HEK293 (cell line): ENCODE measurements around the gene MDFIC.

ENCODE experiments used
- CTCF ChIA-PET: fragments of 350-600 bp; formaldehyde crosslinking; extraction: SDS; loops from one replicate; lab custom pipeline; 2021; ENCODE audit warnings: antibody characterized with exemption; lab: Yijun Ruan, JAX
- POLR2A ChIA-PET: fragments of 300-600 bp; formaldehyde crosslinking; extraction: SDS; loops from one replicate; lab custom pipeline; 2020; ENCODE audit warnings: antibody characterized with exemption, inconsistent platforms; lab: Yijun Ruan, JAX
- H3K27ac ChIP-seq: fragments of 200-500 bp; sonication (Bioruptor generic); 2 replicates; pipeline ENCODE4 v1.5.1; 2014; ENCODE audit warnings: low read depth, low read length, control low read depth, inconsistent platforms; ENCODE audit errors: extremely low read depth
- H3K36me3 ChIP-seq, 2 experiments: fragments of 200-500 bp in 1 of 2; sonication (Bioruptor generic) in 1 of 2; 1 replicate in 1 of 2; 2 replicates in 1 of 2; pipeline ENCODE4 v1.5.1; 2014 to 2017; ENCODE audit warnings: inconsistent platforms in 2 of 2, low read length in 2 of 2; ENCODE audit not compliant: control insufficient read depth in 2 of 2, insufficient read depth in 1 of 2
- H3K4me1 ChIP-seq: fragments of 200-500 bp; sonication (Bioruptor generic); 2 replicates; pipeline ENCODE4 v1.5.1; 2014; ENCODE audit warnings: mild to moderate bottlenecking, low read length, inconsistent platforms; ENCODE audit not compliant: control insufficient read depth, insufficient read depth
- H3K4me3 ChIP-seq: 2 replicates; pipeline ENCODE4 v1.5.1; 2011; ENCODE audit warnings: low read depth, mild to moderate bottlenecking, control low read depth, low read length, moderate library complexity
- H3K9me3 ChIP-seq: fragments of 200-500 bp; sonication (Bioruptor generic); 2 replicates; pipeline ENCODE4 v1.5.1; 2014; ENCODE audit warnings: low read depth, low read length, inconsistent platforms; ENCODE audit not compliant: control insufficient read depth, insufficient read depth
- ATF2 ChIP-seq: fragments of 450-650 bp; formaldehyde crosslinking; IDR thresholded peaks from 2 replicates; pipeline ENCODE4 v1.5.1; 2016; ENCODE audit warnings: missing biosample characterization, missing genetic modification characterization, low read depth
- BCL11B ChIP-seq: fragments of 450-650 bp; formaldehyde crosslinking; IDR thresholded peaks from 2 replicates; pipeline ENCODE4 v1.5.1; 2016; ENCODE audit warnings: low read depth, missing biosample characterization, missing genetic modification characterization
- GLIS2 ChIP-seq: fragments of 450-650 bp; formaldehyde crosslinking; IDR thresholded peaks from 2 replicates; pipeline ENCODE4 v1.5.1; 2016; ENCODE audit warnings: missing biosample characterization, missing genetic modification characterization
- HOXC10 ChIP-seq: sonication (generic); formaldehyde crosslinking; IDR thresholded peaks from 2 replicates; pipeline ENCODE4 v1.8.1; 2023; ENCODE audit warnings: mild to moderate bottlenecking, missing genetic modification reagents
- HOXD13 ChIP-seq: sonication (generic); formaldehyde crosslinking; IDR thresholded peaks from 2 replicates; pipeline ENCODE4 v1.8.0; 2022; ENCODE audit warnings: missing genetic modification reagents, borderline replicate concordance
- PRDM1 ChIP-seq: fragments of 450-650 bp; formaldehyde crosslinking; IDR thresholded peaks from 2 replicates; pipeline ENCODE4; 2016; ENCODE audit warnings: missing biosample characterization, missing genetic modification characterization
- PRDM10 ChIP-seq: fragments of 450-650 bp; formaldehyde crosslinking; IDR thresholded peaks from 2 replicates; pipeline ENCODE4 v1.5.1; 2016; ENCODE audit warnings: missing biosample characterization, missing genetic modification characterization
- ZBTB6 ChIP-seq: fragments of 450-650 bp; formaldehyde crosslinking; IDR thresholded peaks from 2 replicates; pipeline ENCODE4 v1.5.1; 2017; ENCODE audit warnings: missing biosample characterization, missing genetic modification characterization
- ZFHX2 ChIP-seq: fragments of 450-650 bp; formaldehyde crosslinking; conservative IDR thresholded peaks from 2 replicates; pipeline ENCODE4 v1.5.1; 2016; ENCODE audit warnings: missing biosample characterization, missing genetic modification characterization
- ZFP3 ChIP-seq: fragments of 450-650 bp; formaldehyde crosslinking; IDR thresholded peaks from 2 replicates; pipeline ENCODE4 v1.5.1; 2016; ENCODE audit warnings: low read depth, missing biosample characterization, missing genetic modification characterization
- ZIC2 ChIP-seq: fragments of 450-650 bp; formaldehyde crosslinking; IDR thresholded peaks from 2 replicates; pipeline ENCODE4 v1.5.1; 2016; ENCODE audit warnings: missing biosample characterization, missing genetic modification characterization
- ZNF146 ChIP-seq: fragments of 450-650 bp; formaldehyde crosslinking; IDR thresholded peaks from 2 replicates; pipeline ENCODE4 v1.5.1; 2016; ENCODE audit warnings: missing biosample characterization, missing genetic modification characterization
- ZNF169 ChIP-seq: fragments of 450-650 bp; formaldehyde crosslinking; IDR thresholded peaks from 2 replicates; pipeline ENCODE4 v1.5.1; 2016; ENCODE audit warnings: missing biosample characterization, missing genetic modification characterization
- ZNF175 ChIP-seq: fragments of 450-650 bp; formaldehyde crosslinking; IDR thresholded peaks from 2 replicates; pipeline ENCODE4 v1.5.1; 2016; ENCODE audit warnings: missing biosample characterization, missing genetic modification characterization
- ZNF23 ChIP-seq: fragments of 450-650 bp; formaldehyde crosslinking; IDR thresholded peaks from 2 replicates; pipeline ENCODE4 v1.5.1; 2016; ENCODE audit warnings: missing biosample characterization, missing genetic modification characterization, borderline replicate concordance
- ZNF239 ChIP-seq: fragments of 450-650 bp; formaldehyde crosslinking; IDR thresholded peaks from 2 replicates; pipeline ENCODE4 v1.5.1; 2016; ENCODE audit warnings: missing biosample characterization, missing genetic modification characterization
- ZNF404 ChIP-seq: fragments of 450-650 bp; formaldehyde crosslinking; IDR thresholded peaks from 2 replicates; pipeline ENCODE4 v1.5.1; 2017; ENCODE audit warnings: missing biosample characterization, missing genetic modification characterization
- ZNF501 ChIP-seq: fragments of 450-650 bp; formaldehyde crosslinking; IDR thresholded peaks from 2 replicates; pipeline ENCODE4 v1.5.1; 2016; ENCODE audit warnings: missing biosample characterization, missing genetic modification characterization
- ZNF510 ChIP-seq: fragments of 450-650 bp; formaldehyde crosslinking; IDR thresholded peaks from 2 replicates; pipeline ENCODE4 v1.5.1; 2018; ENCODE audit warnings: mild to moderate bottlenecking, missing genetic modification characterization, missing biosample characterization; ENCODE audit not compliant: insufficient replicate concordance
- ZNF521 ChIP-seq: fragments of 450-650 bp; formaldehyde crosslinking; IDR thresholded peaks from 2 replicates; pipeline ENCODE4 v1.5.1; 2017; ENCODE audit warnings: missing biosample characterization, mild to moderate bottlenecking, missing genetic modification characterization
- ZNF580 ChIP-seq: fragments of 450-650 bp; formaldehyde crosslinking; IDR thresholded peaks from 2 replicates; pipeline ENCODE4 v1.5.1; 2016; ENCODE audit warnings: missing biosample characterization, missing genetic modification characterization
- ZNF596 ChIP-seq: fragments of 450-650 bp; IDR thresholded peaks from 2 replicates; pipeline ENCODE4 v1.5.0; 2018; ENCODE audit warnings: missing biosample characterization, mild to moderate bottlenecking, missing genetic modification characterization, moderate library complexity
- ZNF654 ChIP-seq: fragments of 450-650 bp; formaldehyde crosslinking; IDR thresholded peaks from 2 replicates; pipeline ENCODE4 v1.5.1; 2016; ENCODE audit warnings: low read depth, missing biosample characterization, missing genetic modification characterization
- ZNF664 ChIP-seq: fragments of 450-650 bp; formaldehyde crosslinking; IDR thresholded peaks from 2 replicates; pipeline ENCODE4 v1.5.1; 2016; ENCODE audit warnings: missing biosample characterization, missing genetic modification characterization
- ZNF768 ChIP-seq: fragments of 450-650 bp; formaldehyde crosslinking; IDR thresholded peaks from 2 replicates; pipeline ENCODE4 v1.5.1; 2018; ENCODE audit warnings: missing biosample characterization, mild to moderate bottlenecking, missing genetic modification characterization
- ZNF776 ChIP-seq: fragments of 450-650 bp; formaldehyde crosslinking; IDR thresholded peaks from 2 replicates; pipeline ENCODE4 v1.5.0; 2017; ENCODE audit warnings: missing biosample characterization, missing genetic modification characterization, borderline replicate concordance
- ZNF777 ChIP-seq: fragments of 450-650 bp; formaldehyde crosslinking; IDR thresholded peaks from 2 replicates; pipeline ENCODE4 v1.5.1; 2017; ENCODE audit warnings: missing biosample characterization, missing genetic modification characterization, borderline replicate concordance
- TF ChIP-seq, protein P1 (sequence below): IDR thresholded peaks from 2 replicates; pipeline ENCODE4 v1.6.1; 2011; ENCODE audit warnings: mild to moderate bottlenecking, low read depth, low read length, borderline replicate concordance

MDFIC gene

DNA sequence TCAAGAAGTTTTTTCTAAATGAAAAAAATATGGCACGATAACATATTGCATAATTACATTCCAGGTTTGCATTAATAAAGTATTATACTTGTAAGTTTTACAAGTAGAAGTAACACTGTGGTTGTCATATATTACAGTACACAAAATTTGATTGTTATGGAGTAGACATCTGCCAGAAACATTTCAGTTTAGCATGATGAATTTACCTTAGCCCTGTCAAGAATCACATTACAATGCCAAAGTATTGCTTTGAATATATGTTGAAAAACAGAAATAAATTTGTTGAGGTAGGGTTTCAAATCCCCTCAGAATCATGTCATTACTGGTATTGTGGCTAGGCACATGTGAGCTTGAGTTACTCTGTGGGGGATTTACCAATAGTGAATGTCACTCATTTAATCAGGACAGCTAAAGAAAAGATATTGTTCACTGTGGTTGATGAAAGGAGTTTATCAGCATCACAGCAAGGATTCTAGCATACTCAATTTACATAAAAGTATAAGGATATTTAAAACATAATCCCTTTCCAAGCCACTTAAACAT lies 112.1 kb downstream of the MDFIC start:
- no peaks in the 10 kb centered on the region for H3K4me1 ChIP-seq
- H3K36me3 ChIP-seq, result no peaks in the 10 kb centered on the region
- H3K27ac ChIP-seq, result no peak overlapping the region
- TF ChIP-seq BCL11B (tag by site-specific recombination) (no peak), ZNF404 (tag by site-specific recombination) (no peak), HOXD13 (CRISPR knock-in tag) (no peak), ZNF175 (tag by site-specific recombination) (no peak), ZFHX2 (tag by site-specific recombination) (no peak), ZNF23 (tag by site-specific recombination) (no peak), ZNF776 (no peak), ZFP3 (tag by site-specific recombination) (no peak), GLIS2 (tag by site-specific recombination) (no peak), HOXC10 (CRISPR knock-in tag) (no peak), ZNF510 (tag by site-specific recombination) (no peak), PRDM10 (tag by site-specific recombination) (no peak), ZBTB6 (no peak), ZNF521 (no peak), ZNF596 (tag by site-specific recombination) (no peak)
- TF ChIP-seq, protein P1, sequence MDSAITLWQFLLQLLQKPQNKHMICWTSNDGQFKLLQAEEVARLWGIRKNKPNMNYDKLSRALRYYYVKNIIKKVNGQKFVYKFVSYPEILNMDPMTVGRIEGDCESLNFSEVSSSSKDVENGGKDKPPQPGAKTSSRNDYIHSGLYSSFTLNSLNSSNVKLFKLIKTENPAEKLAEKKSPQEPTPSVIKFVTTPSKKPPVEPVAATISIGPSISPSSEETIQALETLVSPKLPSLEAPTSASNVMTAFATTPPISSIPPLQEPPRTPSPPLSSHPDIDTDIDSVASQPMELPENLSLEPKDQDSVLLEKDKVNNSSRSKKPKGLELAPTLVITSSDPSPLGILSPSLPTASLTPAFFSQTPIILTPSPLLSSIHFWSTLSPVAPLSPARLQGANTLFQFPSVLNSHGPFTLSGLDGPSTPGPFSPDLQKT, result no peak
- ChIA-PET POLR2A (no interaction called here), CTCF (no interaction called here)
- no peaks in the 10 kb centered on the region for H3K9me3 ChIP-seq
- H3K4me3 ChIP-seq, result no peak overlapping the region

DNA sequence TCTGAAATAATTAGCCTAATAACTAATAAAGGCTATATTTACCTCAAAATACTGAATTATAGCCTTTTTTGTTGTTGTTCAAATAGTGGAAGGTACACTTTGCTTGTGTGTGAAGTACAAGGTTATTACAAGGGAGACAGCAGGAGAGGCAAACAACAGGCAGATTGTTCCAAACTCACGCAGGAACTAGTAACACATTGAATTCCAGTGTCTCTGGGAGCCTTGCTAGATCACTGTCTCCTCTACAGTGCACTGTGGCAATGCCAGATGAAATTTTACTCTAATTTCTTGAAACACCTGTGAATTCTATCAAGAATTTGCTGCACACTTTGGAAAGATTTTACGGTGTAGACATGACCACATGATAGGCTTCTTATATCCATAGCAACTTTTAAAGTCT lies 112.6 kb downstream of the MDFIC start:
- Histone ChIP-seq H3K4me1 (no peaks in the 10 kb centered on the region), H3K9me3 (no peaks in the 10 kb centered on the region), H3K4me3 (no peak overlapping the region)
- CTCF ChIA-PET, result no interaction called here
- POLR2A ChIA-PET, result no interaction called here
- TF ChIP-seq ZIC2 (tag by site-specific recombination) (no peak), ZNF146 (no peak), ZNF580 (tag by site-specific recombination) (no peak), ZNF169 (no peak), ATF2 (tag by site-specific recombination) (no peak), ZNF239 (tag by site-specific recombination) (no peak), PRDM1 (tag by site-specific recombination) (no peak), ZNF768 (tag by site-specific recombination) (no peak), ZNF777 (no peak), ZNF664 (no peak), ZNF654 (tag by site-specific recombination) (no peak), ZNF501 (tag by site-specific recombination) (no peak)
- TF ChIP-seq, all 188 proteins: peak for 0
- H3K27ac ChIP-seq, result no peak overlapping the region
- no peaks in the 10 kb centered on the region for H3K36me3 ChIP-seq
